Measurements from ENCODE around the gene EYA2. TPM values are rescaled to one million over a fixed set of nuclear protein-coding genes. Genes with fewer than 3 reads are reported as not detected.

The EYA2 gene
- total RNA-seq, 4 donors from 2014 or later = 8.9 to 18.0 (median 9.5) TPM

DNA sequence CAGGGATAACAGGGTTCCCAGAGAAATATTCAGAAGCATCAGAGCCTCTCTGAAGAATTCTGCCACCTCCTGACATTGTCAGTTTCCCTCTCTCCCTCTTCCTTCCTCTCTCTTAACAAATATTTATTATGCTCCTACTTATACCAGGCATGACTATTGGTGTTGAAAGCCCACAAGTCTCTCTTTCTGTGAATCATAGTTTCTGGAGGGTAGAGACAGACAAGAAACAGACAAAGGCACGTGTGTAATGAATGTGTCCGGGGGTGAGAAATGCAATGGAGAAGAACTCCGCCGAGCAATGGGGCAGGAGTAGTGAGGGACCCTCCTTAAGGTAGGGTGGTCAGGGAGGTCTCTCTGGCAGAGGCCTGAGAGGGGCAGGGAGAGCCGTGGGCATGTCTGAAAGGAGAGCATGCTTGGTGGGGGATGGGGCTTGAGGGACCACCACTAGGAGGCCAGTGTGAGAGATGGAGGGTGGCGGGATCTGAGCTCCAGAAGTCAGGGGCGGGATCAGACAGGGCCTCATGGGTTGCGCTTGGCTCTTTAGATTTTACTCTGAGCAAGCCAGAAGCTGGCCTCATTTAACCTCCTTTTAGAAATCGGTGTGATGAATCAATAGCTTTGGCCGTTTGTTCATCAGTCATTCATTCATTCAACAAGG, 57.3 kb downstream of the EYA2 start:
- DNase-seq (ENCODE audit: low spot score) (no peak), ATAC-seq (ENCODE audit: low FRiP score) (no peak)
- TF ChIP-seq, protein P1, sequence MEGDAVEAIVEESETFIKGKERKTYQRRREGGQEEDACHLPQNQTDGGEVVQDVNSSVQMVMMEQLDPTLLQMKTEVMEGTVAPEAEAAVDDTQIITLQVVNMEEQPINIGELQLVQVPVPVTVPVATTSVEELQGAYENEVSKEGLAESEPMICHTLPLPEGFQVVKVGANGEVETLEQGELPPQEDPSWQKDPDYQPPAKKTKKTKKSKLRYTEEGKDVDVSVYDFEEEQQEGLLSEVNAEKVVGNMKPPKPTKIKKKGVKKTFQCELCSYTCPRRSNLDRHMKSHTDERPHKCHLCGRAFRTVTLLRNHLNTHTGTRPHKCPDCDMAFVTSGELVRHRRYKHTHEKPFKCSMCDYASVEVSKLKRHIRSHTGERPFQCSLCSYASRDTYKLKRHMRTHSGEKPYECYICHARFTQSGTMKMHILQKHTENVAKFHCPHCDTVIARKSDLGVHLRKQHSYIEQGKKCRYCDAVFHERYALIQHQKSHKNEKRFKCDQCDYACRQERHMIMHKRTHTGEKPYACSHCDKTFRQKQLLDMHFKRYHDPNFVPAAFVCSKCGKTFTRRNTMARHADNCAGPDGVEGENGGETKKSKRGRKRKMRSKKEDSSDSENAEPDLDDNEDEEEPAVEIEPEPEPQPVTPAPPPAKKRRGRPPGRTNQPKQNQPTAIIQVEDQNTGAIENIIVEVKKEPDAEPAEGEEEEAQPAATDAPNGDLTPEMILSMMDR (IDR thresholded peaks at IDR 0.05) = no peak

DNA sequence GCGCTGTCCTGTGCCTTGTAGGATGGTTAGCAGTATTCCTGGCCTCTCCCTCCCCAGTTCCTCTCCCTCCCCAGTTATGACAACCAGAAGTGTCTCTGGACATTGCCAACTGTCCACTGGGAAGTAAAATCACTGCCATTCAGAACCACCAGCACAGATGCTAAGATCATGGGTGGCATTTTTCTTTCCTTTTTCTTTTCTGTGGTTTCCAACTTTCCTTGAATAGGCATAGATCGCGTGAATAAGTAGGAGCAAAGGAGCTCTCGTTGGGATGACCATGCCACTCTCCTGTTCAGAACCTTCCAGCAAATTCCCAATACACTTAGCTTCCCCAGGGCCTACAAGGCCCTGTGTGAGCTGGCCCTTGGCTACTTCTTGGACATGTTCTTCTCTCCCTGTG, 59.0 kb downstream of the EYA2 start:
- TF ChIP-seq, protein P1 (IDR thresholded peaks at IDR 0.05) = no peak
- ATAC-seq (ENCODE audit: low FRiP score) (no peak), DNase-seq (ENCODE audit: low spot score) (no peak)

DNA sequence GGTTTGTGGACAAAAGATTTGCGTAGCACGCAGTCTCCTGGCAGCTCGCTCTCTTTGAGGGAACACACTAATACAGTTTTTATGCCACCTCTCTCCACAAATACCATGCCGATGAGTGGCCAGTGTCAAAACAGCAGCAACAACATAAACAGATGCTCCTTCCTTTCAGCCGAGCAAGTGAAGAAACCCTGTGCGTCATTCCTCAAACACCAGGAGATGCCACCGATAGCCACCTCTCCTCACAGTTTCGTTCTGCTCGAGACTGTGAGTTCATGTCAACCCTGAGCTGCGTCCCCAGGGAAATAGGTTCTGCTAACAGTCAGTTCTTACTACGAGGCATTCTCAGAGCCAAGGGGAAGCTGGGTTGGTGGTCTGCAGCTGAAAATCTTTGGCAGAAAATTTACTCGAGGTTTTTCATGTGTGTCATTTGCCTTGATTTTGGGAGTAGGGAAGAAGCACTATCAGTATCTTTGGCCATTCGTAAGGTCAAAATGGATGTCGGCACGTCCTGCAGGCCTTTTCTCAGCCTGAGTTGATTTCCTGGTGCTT, 59.9 kb downstream of the EYA2 start:
- DNase-seq (ENCODE audit: low spot score) (no peak), ATAC-seq (ENCODE audit: low FRiP score) (no peak)
- TF ChIP-seq, protein P1 (IDR thresholded peaks at IDR 0.05) = no peak

DNA sequence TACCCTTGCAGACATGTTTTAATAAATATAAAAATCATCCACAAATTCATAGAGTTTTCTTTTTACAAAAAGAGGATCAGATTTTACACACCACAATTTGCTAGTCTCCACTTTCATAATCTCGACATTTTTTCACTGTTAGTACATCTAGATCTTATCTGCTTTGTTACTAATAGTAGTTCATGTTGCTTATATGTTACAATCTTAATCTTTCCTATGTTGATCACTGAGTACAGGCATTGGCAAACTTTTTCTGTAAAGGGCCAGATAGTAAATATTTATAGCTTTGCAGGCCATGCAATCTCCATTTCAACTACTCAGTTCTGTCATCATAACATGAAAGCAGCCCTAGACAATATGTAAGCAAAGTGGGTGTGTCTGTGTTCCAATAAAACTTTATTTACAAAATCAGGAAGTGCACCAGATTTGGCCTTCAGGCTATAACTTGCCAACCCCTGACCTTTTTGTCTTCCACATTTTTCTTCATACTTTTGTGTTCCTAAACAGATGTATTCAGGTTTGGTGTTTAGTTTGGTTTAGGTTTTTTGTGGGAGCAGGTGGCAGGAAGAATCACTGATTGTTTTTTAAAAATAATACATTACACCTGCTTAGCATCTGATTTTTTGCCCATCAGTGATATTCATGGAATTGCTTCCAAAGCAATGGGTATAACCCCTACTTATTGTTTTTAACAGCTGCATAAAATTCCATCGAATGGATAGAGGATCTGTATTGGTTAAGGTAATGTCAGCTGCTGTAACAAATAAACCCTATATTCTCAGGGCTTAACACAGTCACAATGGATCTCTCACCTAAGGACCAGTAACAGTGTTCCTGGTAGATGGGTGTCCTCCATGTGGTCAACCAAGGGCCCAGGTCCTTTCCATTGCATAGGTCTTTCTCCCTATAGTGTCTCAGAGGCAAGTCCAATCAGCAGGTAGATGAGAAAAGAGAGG, 61.2 kb downstream of the EYA2 start:
- TF ChIP-seq, protein P1 (IDR thresholded peaks at IDR 0.05) = no peak
- ATAC-seq (ENCODE audit: low FRiP score) = no peak

DNA sequence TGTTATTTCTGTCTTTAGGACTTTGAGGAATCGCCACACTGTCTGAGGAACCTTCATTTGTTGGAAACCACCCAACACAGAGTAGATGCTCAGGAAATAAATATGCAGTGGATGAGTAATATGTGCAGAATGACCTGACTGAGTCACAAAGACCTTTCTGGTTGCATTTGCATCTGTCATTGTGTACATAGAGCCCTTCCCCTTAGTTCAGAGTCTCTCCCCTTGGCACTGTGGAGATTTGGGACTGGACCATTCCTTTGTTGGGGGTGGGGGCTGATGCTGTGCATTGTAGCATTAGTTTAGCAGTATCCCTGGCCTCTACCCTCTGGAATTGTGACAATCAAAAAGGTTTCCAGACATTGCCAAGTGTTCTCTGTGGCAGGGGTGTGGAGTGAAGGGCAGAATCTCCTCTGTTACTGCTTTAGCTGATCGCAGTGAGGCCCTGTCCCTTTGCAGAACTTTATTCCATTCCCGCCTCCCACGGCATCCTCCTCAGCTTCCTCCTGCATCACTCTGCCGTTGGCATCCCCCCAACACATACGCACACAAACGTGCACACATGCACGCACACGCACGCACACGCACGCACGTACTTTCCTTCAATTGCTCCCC, 64.5 kb downstream of the EYA2 start:
- ATAC-seq (ENCODE audit: low FRiP score) = no peak
- DNase-seq (ENCODE audit: low spot score) = no peak
- TF ChIP-seq, protein P1 (IDR thresholded peaks at IDR 0.05) = no peak

More for the DNA sequence above, 61.2 kb downstream of the EYA2 start:
- DNase-seq (ENCODE audit: low spot score) = no peak

DNA sequence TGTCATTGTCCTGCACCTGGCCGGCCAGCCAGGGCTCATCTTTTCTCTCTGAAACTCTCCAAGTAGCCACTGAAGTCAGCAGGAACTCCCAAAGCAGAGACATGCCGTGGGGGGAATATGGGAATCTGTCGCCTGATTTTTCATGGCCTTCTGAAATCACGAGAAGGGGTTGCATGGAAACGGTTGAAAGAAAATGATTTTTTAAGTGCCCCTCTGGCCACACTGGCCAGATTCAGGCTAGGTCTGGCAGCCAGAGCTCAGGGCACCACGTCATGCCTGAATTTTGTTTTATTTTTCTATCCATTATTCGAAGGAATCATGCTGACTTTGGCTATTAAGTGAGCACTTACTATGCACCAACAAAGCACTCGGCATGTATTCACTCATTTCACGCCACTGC, 65.2 kb downstream of the EYA2 start:
- TF ChIP-seq, protein P1 (IDR thresholded peaks at IDR 0.05) = no peak
- ATAC-seq (ENCODE audit: low FRiP score) (no peak), DNase-seq (ENCODE audit: low spot score) (no peak)
